Activated T-helper 1 cell treated with anti-CD3 and anti-CD28 coated beads, Interleukin-2, amount 50 U/mL, for 16 hours (primary cell): ENCODE results near the gene B3GAT1.
A peak's percentile ranks its signal among the peaks of the same experiment; 100 is the strongest.

ENCODE experiments used
- DNase-seq, 2 donors: peaks; one replicate each; pipeline ENCODE4 v3.0.0-alpha.2; 2020; ENCODE audit warnings: low read depth in 1 of 2, low spot score in 1 of 2

B3GAT1 gene

DNA sequence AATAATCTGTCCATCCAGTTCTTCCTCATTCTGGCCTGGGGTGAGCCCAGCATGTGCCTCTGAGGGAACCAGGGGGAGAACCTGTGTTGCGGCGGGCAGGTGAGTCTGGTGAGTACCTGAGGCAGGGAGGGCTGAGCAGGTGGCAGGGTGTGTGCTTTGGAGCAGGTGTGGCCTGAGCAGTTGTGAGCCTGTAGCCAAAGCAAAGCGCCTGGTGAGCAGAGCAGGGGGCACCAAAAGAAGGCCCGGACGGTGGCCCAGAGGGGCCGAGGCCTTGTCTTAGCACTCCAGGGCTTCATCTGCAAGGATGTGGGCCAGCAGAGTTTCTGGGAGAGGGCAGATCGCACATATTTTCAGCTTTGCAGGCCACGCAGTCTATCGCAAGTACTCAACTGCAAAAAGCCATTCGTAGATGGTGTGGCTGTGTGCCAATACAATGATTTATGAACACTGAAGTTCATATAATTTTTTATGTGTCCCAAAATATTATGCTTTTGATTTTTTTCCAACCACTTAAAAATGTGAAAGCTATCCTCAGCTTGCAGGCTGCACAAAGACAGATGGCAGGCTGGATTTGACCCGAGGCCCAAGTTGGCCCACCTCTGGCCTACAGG is 71.6 kb downstream of the B3GAT1 start:
- DNase-seq: no peak

DNA sequence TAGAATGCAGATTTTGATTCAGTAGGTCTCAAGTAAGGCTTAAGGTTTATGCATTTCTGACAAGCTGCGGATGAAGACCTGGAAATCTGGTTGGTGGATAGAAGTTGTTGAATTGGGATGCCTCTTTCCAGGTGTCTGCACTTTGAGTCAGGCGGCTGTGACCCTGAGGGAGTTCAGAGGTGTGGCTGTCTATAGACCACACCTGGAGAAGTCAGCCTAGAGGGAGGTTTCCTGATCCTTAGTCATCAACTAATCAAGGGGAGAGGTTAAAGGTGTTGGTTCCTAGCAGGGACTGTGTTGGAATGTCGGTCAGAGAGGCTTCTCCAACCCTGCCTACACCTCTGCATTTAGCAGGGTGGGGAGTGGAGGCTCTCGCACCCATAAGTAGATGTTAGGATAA is 72.3 kb downstream of the B3GAT1 start:
- DNase-seq: no peak

- no peak for DNase-seq
Measured at GRCh38 chr11:134338654-134339053, 73.4 kb downstream of the B3GAT1 start.

GRCh38 chr11:134338068-134338467 is 74.0 kb downstream of the B3GAT1 start:
- no peak for DNase-seq

DNA sequence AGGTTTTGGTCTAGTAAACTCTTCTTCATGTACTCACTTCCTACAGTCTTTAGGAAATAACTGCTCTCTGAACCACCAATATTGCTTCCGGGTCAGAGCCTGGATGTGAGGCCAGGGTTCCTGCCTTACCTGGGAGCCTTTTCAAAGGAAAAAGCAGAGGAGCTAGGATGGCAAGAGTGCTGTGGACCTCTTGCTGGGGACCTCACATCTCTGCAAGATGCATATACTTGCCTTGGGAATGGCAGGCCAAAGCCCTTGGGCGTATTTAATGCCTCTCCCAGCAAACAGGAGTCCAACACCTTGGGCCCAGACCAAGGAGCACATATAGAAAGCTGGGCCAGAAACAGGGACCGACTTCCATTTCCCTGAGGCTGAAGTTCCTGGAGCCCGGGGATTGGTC is 75.0 kb downstream of the B3GAT1 start:
- DNase-seq: no peak

- no peak for DNase-seq
Measured at GRCh38 chr11:134334796-134335571, 77.1 kb downstream of the B3GAT1 start.

- DNase-seq: no peak
Measured at GRCh38 chr11:134333946-134334345, 78.1 kb downstream of the B3GAT1 start.

GRCh38 chr11:134333312-134333711 is 78.7 kb downstream of the B3GAT1 start:
- no peak for DNase-seq

DNA sequence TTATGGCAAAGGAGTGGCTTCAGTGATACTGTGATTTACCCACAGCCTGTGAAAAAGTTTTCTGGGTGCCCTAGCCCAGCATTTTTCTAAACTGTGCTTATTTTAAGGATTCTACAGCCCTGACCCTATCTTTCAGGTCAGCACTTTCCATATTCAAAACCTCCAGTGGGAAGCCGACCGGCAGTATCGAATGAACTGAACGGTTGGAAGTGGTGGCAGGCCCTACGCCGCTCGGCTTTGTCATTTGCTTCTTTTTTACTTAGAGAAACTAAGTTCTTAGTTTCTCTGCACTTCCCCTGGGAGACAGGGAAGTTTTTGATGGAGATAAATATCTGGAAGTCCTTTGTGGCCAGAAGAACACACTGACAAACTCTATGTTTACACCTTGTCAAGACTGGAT is 79.3 kb downstream of the B3GAT1 start:
- no peak for DNase-seq

- peak in 1 of 2 donors; percentile 9 for DNase-seq
Measured at GRCh38 chr11:134332189-134332631, 79.8 kb downstream of the B3GAT1 start.

DNA sequence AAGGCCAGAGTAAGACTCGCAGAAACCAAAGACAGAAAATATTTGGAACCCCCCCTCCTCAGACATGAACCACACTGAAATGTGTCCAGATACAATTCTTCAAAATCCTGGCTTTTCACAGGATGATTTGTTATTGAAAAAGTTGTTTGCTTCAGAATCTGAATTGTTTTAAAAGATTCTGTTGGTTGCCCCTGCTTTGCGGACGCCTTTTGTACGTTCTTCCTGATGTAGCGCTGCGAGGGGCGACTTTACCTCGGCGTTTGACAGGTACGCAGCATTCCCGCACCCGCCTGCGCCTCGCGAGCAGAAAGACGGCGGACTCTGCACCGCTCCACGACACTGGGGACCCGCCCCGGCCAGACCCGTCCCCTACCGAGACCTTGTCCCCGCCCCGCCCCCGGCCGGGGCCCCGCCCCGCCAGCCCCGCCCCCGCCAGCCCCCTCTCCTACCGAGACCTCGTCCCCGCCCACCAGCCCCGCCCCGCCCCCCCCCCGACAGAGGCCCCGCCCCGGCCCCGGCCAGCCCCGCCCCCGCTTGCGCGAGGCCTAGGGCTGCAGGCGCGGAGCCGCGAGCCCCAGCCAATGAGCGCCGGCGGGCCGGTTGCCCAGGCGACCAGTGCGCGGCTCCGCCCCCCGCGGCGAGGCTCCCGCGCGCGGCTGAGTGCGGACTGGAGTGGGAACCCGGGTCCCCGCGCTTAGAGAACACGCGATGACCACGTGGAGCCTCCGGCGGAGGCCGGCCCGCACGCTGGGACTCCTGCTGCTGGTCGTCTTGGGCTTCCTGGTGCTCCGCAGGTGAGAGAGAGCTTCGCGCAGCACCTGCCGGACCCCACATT is 80.5 kb downstream of the B3GAT1 start, which contains the start of gene GLB1L2:
Gene GLB1L2 (plus strand): TSS at position 635 of the 835 bp plus-strand sequence. CDS start 74 bp downstream, at position 709.
- DNase-seq: peak; percentile 57 to 77

DNA sequence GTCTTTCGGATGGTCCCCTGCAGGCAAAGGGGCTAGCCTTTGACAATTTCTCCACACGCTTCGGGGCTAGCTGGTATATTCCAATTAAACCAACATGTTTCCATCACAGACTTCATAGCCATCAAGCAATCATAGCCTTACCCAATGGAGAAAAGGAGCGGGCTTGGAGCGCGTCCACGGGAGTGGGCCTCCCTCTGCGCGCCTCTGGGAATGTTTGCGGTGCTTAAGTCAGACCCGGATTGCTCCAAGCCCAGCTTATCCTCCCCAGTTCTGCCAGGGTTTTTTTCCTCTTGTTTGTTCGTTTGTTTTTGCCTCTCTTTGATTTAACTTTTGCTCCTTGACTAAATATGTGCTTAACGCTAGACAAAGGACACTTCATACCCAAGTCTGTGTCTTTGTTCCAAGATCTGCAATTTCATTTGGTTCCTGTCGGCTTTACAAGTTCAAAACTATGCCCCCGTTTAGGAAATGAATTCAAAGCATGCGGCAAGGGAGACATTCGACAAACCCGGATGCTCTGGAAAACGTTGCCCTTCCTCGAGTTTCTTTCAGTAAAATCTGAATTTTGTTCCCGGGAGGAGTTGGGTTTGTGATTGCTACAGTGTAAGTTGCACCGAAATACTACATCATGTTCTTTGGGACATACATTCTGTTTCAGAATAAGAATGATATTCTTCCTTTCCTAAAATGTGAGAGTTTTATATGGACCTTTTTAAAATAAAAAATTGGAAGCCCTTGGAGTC is 81.3 kb downstream of the B3GAT1 start:
- no peak for DNase-seq
